K562 (cell line): Measurements from ENCODE around the gene LSP1. TPM values are rescaled to one million over a fixed set of nuclear protein-coding genes. Genes with fewer than 3 reads are reported as not detected.

Experiments used
- EP300 ChIP-seq: IDR thresholded peaks from 2 replicates; pipeline ENCODE4 v1.6.1; 2012; ENCODE audit warnings: low read length, improper control_type of control experiment
- ERF ChIP-seq: fragments of 450-650 bp; formaldehyde crosslinking; IDR thresholded peaks from 2 replicates; pipeline ENCODE4 v1.4.0; 2020; ENCODE audit warnings: mild to moderate bottlenecking, mixed read lengths
- ETV1 ChIP-seq: fragments of 450-650 bp; conservative IDR thresholded peaks from 2 replicates; pipeline ENCODE4 v1.6.1; 2016; ENCODE audit warnings: missing genetic modification characterization, control low read depth, low read depth, missing compliant biosample characterization
- EWSR1 ChIP-seq: fragments of 450-650 bp; IDR thresholded peaks from 2 replicates; pipeline ENCODE4 v1.6.1; 2018; ENCODE audit warnings: borderline replicate concordance, mild to moderate bottlenecking, low read depth, moderate library complexity; ENCODE audit not compliant: partially characterized antibody
- FOXA3 ChIP-seq, 2 experiments: fragments of 450-650 bp in 1 of 2; sonication (generic) in 1 of 2; formaldehyde crosslinking; IDR thresholded peaks in 1 of 2; conservative IDR thresholded peaks in 1 of 2; 2 replicates each; pipeline versions ENCODE4 v1.4.0 to v1.8.0; 2020 to 2022; ENCODE audit warnings: mild to moderate bottlenecking in 2 of 2, missing genetic modification reagents in 1 of 2
- FOXP4 ChIP-seq: sonication (generic); formaldehyde crosslinking; IDR thresholded peaks from 2 replicates; pipeline ENCODE4 v1.8.0; 2022; ENCODE audit warnings: mild to moderate bottlenecking, missing genetic modification reagents, borderline replicate concordance
- GTF3C2 ChIP-seq: IDR thresholded peaks from 3 replicates; pipeline ENCODE4 v1.6.1; 2011; ENCODE audit warnings: borderline replicate concordance, mild to moderate bottlenecking, moderate library complexity; ENCODE audit not compliant: insufficient read length; ENCODE audit errors: extremely low read depth
- HMGN3 ChIP-seq: IDR thresholded peaks from 2 replicates; pipeline ENCODE4 v1.6.1; 2011; ENCODE audit warnings: borderline replicate concordance, low read depth, mild to moderate bottlenecking, mixed read lengths, low read length; ENCODE audit not compliant: insufficient read length; ENCODE audit errors: extremely low read depth
- KDM4B ChIP-seq, 2 experiments: fragments of 450-650 bp in 1 of 2; sonication (generic) in 1 of 2; IDR thresholded peaks; 2 replicates each; pipeline ENCODE4 v1.6.1; 2016 to 2017; ENCODE audit warnings: borderline replicate concordance in 2 of 2, antibody characterized with exemption in 1 of 2, low read depth in 1 of 2, mild to moderate bottlenecking in 1 of 2
- MBD2 ChIP-seq: sonication (generic); IDR thresholded peaks from 2 replicates; pipeline ENCODE4 v1.6.1; 2016; ENCODE audit warnings: low read depth, borderline replicate concordance
- MCM5 ChIP-seq: fragments of 450-650 bp; IDR thresholded peaks from 2 replicates; pipeline ENCODE4 v1.6.1; 2016; ENCODE audit warnings: low read depth
- MEF2A ChIP-seq: IDR thresholded peaks from 2 replicates; pipeline ENCODE4 v1.6.1; 2011; ENCODE audit warnings: low read depth, mild to moderate bottlenecking, low read length, moderate library complexity; ENCODE audit not compliant: control insufficient read depth
- MXD1 ChIP-seq: fragments of 250-450 bp; sonication (Bioruptor Pico); IDR thresholded peaks from 2 replicates; pipeline ENCODE4 v1.8.0; 2021; ENCODE audit warnings: borderline replicate concordance, mild to moderate bottlenecking, moderate library complexity; ENCODE audit not compliant: poor library complexity, severe bottlenecking
- PYGO2 ChIP-seq: fragments of 450-650 bp; IDR thresholded peaks from 2 replicates; pipeline ENCODE4 v1.6.1; 2016; ENCODE audit warnings: mild to moderate bottlenecking, missing genetic modification characterization, moderate library complexity, missing compliant biosample characterization
- TCF15 ChIP-seq: fragments of 250-450 bp; sonication (Bioruptor Pico); IDR thresholded peaks from 2 replicates; pipeline ENCODE4 v1.8.0; 2022; ENCODE audit warnings: moderate library complexity, mild to moderate bottlenecking, inconsistent platforms
- TRIM28 ChIP-seq: fragments of 450-650 bp; IDR thresholded peaks from 2 replicates; pipeline ENCODE4 v1.6.1; 2017
- XRCC3 ChIP-seq: fragments of 450-650 bp; IDR thresholded peaks from 2 replicates; pipeline ENCODE4 v1.6.1; 2017; ENCODE audit warnings: mild to moderate bottlenecking, moderate library complexity
- ZNF512 ChIP-seq: IDR thresholded peaks from 2 replicates; pipeline ENCODE4 v1.6.1; 2016; ENCODE audit warnings: missing genetic modification characterization, missing compliant biosample characterization
- polyA plus RNA-seq, 8 experiments: library from polyadenylated mRNA; depleted of rRNA in 4 of 8; stranded (reverse) in 5 of 8; unstranded in 3 of 8; fragments of >200 nt; fragmentation: Nextera tagmentation in 2 of 8; fragmentation: Illumina TruSeq in 1 of 8; extraction: Ambion mirVana in 2 of 8; extraction: Trizol in 1 of 8; gene quantifications; 2 replicates each; pipeline versions ENCODE4 v1.2.1 to v1.2.3, GENCODE V29; 2011 to 2014; ENCODE audit warnings: inconsistent platforms in 1 of 8, missing spikeins in 1 of 8
- total RNA-seq, 7 experiments: library from RNA; depleted of rRNA in 6 of 7; stranded (reverse); fragments of >200 nt in 6 of 7; fragmentation: Illumina TruSeq in 2 of 7; extraction: Trizol in 2 of 7; gene quantifications; 2 replicates each; pipeline versions ENCODE4 v1.2.1 to v1.2.3, GENCODE V29; 2011 to 2021; ENCODE audit warnings: low replicate concordance in 1 of 7

The LSP1 gene
- total and polyA plus RNA-seq, 9 of the 15 experiments (the other 6 are each of a cell fraction or from before 2014, with no cell fraction given): 0.08 to 2.9 (median 0.65) TPM; not detected in 2

GRCh38 chr11:1844221-1845094 lies 8.4 kb upstream of the LSP1 start (continued):
- 0 out of 2 replicates have a peak, but pooled peaks have one; percentile 61 for TF ChIP-seq FOXP4 (CRISPR knock-in tag)
- no peak for TF ChIP-seq ZNF512 (tag)
- peak; percentile 41; the same call in 1 of the 2 replicates for TF ChIP-seq MBD2
- no peak for TF ChIP-seq EWSR1
- TF ChIP-seq MCM5: no peak
- TF ChIP-seq EP300: peak; percentile 45; the same call in 1 of the 2 replicates
- TF ChIP-seq ETV1 (tag): no peak; the same call in 1 of the 2 replicates
- TF ChIP-seq XRCC3: no peak
- no peak for TF ChIP-seq MXD1 (CRISPR knock-in tag)
- peak in 1 of 2 experiments; percentile 19; a peak in 1 of 4 replicates for TF ChIP-seq FOXA3 (CRISPR knock-in tag; conservative IDR thresholded peaks at IDR 0.05 in 1 of 2, IDR thresholded peaks at IDR 0.05 in 1 of 2)
- no peak for TF ChIP-seq HMGN3
- no peak for TF ChIP-seq PYGO2 (tag)
- no peak for TF ChIP-seq MEF2A
- TF ChIP-seq ERF (CRISPR knock-in tag): no peak
- no peak for TF ChIP-seq GTF3C2
- no peak for TF ChIP-seq TCF15 (CRISPR knock-in tag)
- TF ChIP-seq TRIM28: no peak
- TF ChIP-seq KDM4B (IDR thresholded peaks at IDR 0.05; ENCODE audit: borderline replicate concordance in 2 of 2, low read depth in 1 of 2): no peak
